GM23338 (cell line): ENCODE data around the gene GLIS2. TPM values are rescaled to one million over a fixed set of nuclear protein-coding genes. Genes with fewer than 3 reads are reported as not detected.

ENCODE experiments used
- ATAC-seq: fragments of 200-7000 bp; cut with Tn5 transposase; 3 replicates; pipeline ENCODE4 v1.9.1; 2020
- DNase-seq: peaks from one replicate; pipeline ENCODE4 v3.0.0-alpha.2; 2015; ENCODE audit warnings: low spot score
- H2AFZ ChIP-seq: fragments of 200-600 bp; sonication (generic); 2 replicates; pipeline ENCODE4 v1.8.0; 2016; ENCODE audit warnings: antibody characterized with exemption, mild to moderate bottlenecking, moderate library complexity
- H3F3A ChIP-seq: fragments of 200-600 bp; sonication (generic); replicated peaks from 2 replicates; pipeline ENCODE4 v1.8.0; 2017; ENCODE audit warnings: antibody characterized with exemption, mixed run types, low read depth
- H3K27ac ChIP-seq: fragments of 200-600 bp; sonication (generic); 2 replicates; pipeline ENCODE4 v1.6.1; 2016; ENCODE audit warnings: low read depth
- H3K27me3 ChIP-seq: fragments of 200-600 bp; sonication (generic); 2 replicates; pipeline ENCODE4 v1.8.0; 2016; ENCODE audit warnings: mild to moderate bottlenecking, mixed run types, moderate library complexity; ENCODE audit not compliant: insufficient read depth
- H3K36me3 ChIP-seq: fragments of 200-600 bp; sonication (generic); 2 replicates; pipeline ENCODE4 v1.8.0; 2016; ENCODE audit warnings: mild to moderate bottlenecking; ENCODE audit not compliant: insufficient read depth
- H3K4me1 ChIP-seq: fragments of 200-600 bp; sonication (generic); 2 replicates; pipeline ENCODE4 v1.8.0; 2016; ENCODE audit warnings: mild to moderate bottlenecking, moderate library complexity; ENCODE audit not compliant: insufficient read depth
- H3K4me2 ChIP-seq: fragments of 200-600 bp; sonication (generic); 2 replicates; pipeline ENCODE4 v1.7.1; 2017; ENCODE audit warnings: mixed run types
- H3K4me3 ChIP-seq: fragments of 200-600 bp; sonication (generic); 2 replicates; pipeline ENCODE4 v1.6.1; 2016; ENCODE audit warnings: mixed run types
- H3K79me2 ChIP-seq: fragments of 200-600 bp; sonication (generic); replicated peaks from 2 replicates; pipeline ENCODE4 v1.8.0; 2017; ENCODE audit warnings: mild to moderate bottlenecking; ENCODE audit not compliant: insufficient read depth
- H3K9me2 ChIP-seq: fragments of 200-600 bp; sonication (generic); 2 replicates; pipeline ENCODE4 v1.8.0; 2017; ENCODE audit not compliant: insufficient read depth
- H4K20me1 ChIP-seq: fragments of 200-600 bp; sonication (generic); replicated peaks from 2 replicates; pipeline ENCODE4 v1.8.0; 2017; ENCODE audit warnings: mild to moderate bottlenecking; ENCODE audit not compliant: insufficient read depth
- H3K27ac Mint-ChIP-seq: 2 replicates; pipeline ENCODE4 v1.8.0; 2020; ENCODE audit warnings: inconsistent platforms, mild to moderate bottlenecking, moderate library complexity, mixed read lengths
- H3K27me3 Mint-ChIP-seq: 3 replicates; pipeline ENCODE4 v1.8.0; 2022; ENCODE audit warnings: low read depth, mild to moderate bottlenecking, moderate library complexity, mixed read lengths, inconsistent platforms; ENCODE audit not compliant: insufficient read depth, poor library complexity
- H3K36me3 Mint-ChIP-seq: 3 replicates; pipeline ENCODE4 v1.8.0; 2021; ENCODE audit warnings: low read depth, mild to moderate bottlenecking, inconsistent platforms, moderate library complexity, mixed read lengths
- H3K4me1 Mint-ChIP-seq: 3 replicates; pipeline ENCODE4 v1.8.0; 2020; ENCODE audit warnings: mild to moderate bottlenecking, inconsistent platforms, mixed read lengths
- H3K4me3 Mint-ChIP-seq: 3 replicates; pipeline ENCODE4 v1.8.0; 2021; ENCODE audit warnings: moderate library complexity, mild to moderate bottlenecking, inconsistent platforms, mixed read lengths
- H3K9me3 Mint-ChIP-seq: 3 replicates; pipeline ENCODE4 v1.8.0; 2020; ENCODE audit warnings: moderate library complexity, mild to moderate bottlenecking, inconsistent platforms, mixed read lengths
- CREB1 ChIP-seq: fragments of 250-450 bp; sonication (Bioruptor Pico); IDR thresholded peaks from 2 replicates; pipeline ENCODE4 v1.5.0; 2020; ENCODE audit warnings: low read depth, mild to moderate bottlenecking, moderate library complexity
- CTCF ChIP-seq, 2 experiments: fragments of 200-600 bp in 1 of 2; sonication (generic) in 1 of 2; conservative IDR thresholded peaks; 2 replicates each; pipeline versions ENCODE4 v1.5.1 to v1.6.1; 2016 to 2017; ENCODE audit warnings: antibody characterized with exemption in 2 of 2, low read depth in 2 of 2, mild to moderate bottlenecking in 2 of 2, moderate library complexity in 1 of 2
- EZH2phosphoT487 ChIP-seq: fragments of 200-600 bp; sonication (generic); IDR thresholded peaks from one replicate; pipeline ENCODE4 v1.8.1; 2018; ENCODE audit warnings: antibody characterized with exemption; ENCODE audit not compliant: unreplicated experiment
- JUNB ChIP-seq: IDR thresholded peaks from one replicate; pipeline ENCODE4 v1.6.1; 2016; ENCODE audit warnings: antibody characterized with exemption; ENCODE audit not compliant: unreplicated experiment
- NANOG ChIP-seq: IDR thresholded peaks from 2 replicates; pipeline ENCODE4 v1.6.1; 2016; ENCODE audit warnings: antibody characterized with exemption, borderline replicate concordance
- ZNF462 ChIP-seq: fragments of 250-450 bp; sonication (Bioruptor Pico); IDR thresholded peaks from 2 replicates; pipeline ENCODE4 v1.5.0; 2020; ENCODE audit warnings: mild to moderate bottlenecking, moderate library complexity
- polyA plus RNA-seq: library from polyadenylated mRNA; unstranded; fragments of >200 nt; fragmentation: Nextera tagmentation; extraction: Ambion mirVana; gene quantifications from 2 replicates; pipeline ENCODE4 v1.2.1, GENCODE V29; 2016
- total RNA-seq: library from RNA; depleted of rRNA; stranded (reverse); fragments of >200 nt; shearing (Covaris generic); gene quantifications from 2 replicates; pipeline ENCODE4 v1.2.3, GENCODE V29; 2014

Gene GLIS2
- total and polyA plus RNA-seq, 2 experiments from 2014 or later = 8.2 to 10.2 TPM

GRCh38 chr16:4383591-4384444 is 68.0 kb downstream of the GLIS2 start (continued):
- TF ChIP-seq ZNF462 = no peak
- no peak for TF ChIP-seq CTCF (conservative IDR thresholded peaks at IDR 0.05; ENCODE audit: low read depth in 2 of 2)
- no peak for TF ChIP-seq JUNB

GRCh38 chr16:4384509-4384942 is 68.7 kb downstream of the GLIS2 start:
- Histone ChIP-seq H3K27ac (no peak overlapping the region), H3F3A (0 out of 2 replicates have a peak, but pooled peaks cover under 1% of the 10 kb centered on the region), H3K36me3 (no peaks in the 10 kb centered on the region), H2AFZ (no peak overlapping the region), H3K4me3 (no peak overlapping the region), H4K20me1 (no peaks in the 10 kb centered on the region; the same call in 1 of the 2 replicates), H3K9me2 (no peaks in the 10 kb centered on the region), H3K79me2 (no peaks in the 10 kb centered on the region), H3K27me3 (no peaks in the 10 kb centered on the region), H3K4me1 (peaks cover 11% of the 10 kb centered on the region), H3K4me2 (no peak overlapping the region)
- Mint-ChIP-seq H3K27ac (no peak overlapping the region), H3K27me3 (peaks cover 3% of the 10 kb centered on the region), H3K4me3 (no peak overlapping the region), H3K9me3 (no peaks in the 10 kb centered on the region), H3K36me3 (no peaks in the 10 kb centered on the region; the same call in 1 of the 3 replicates), H3K4me1 (peaks cover 17% of the 10 kb centered on the region)
- ATAC-seq = no peak
- DNase-seq = no peak
- TF ChIP-seq JUNB (no peak), EZH2phosphoT487 (no peak), CREB1 (CRISPR knock-in tag) (no peak), NANOG (no peak), ZNF462 (no peak)
